Heart left ventricle (tissue), 13 donors: ENCODE results near the gene TOMM6.

ENCODE experiments used
- POLR2A ChIP-seq, 2 donors: fragments of 450-650 bp; IDR thresholded peaks; one replicate each; pipeline ENCODE4 v1.6.1; 2017; ENCODE audit warnings: antibody characterized with exemption in 2 of 2, mild to moderate bottlenecking in 2 of 2, moderate library complexity in 2 of 2
- TF ChIP-seq, protein P1 (sequence below), 12 donors: fragments of 200-600 bp; sonication (generic) in 4 of 12; IDR thresholded peaks; one replicate each; pipeline versions ENCODE4 v1.5.0 to v1.8.0; 2018 to 2022; ENCODE audit warnings: antibody characterized with exemption in 12 of 12, mild to moderate bottlenecking in 5 of 12
- donor health status: ischemic (EF 13 %, LVEDD 7.1; RV severe dilation, severe dysfunction).
- donor health status: DM: no; HTN: yes; CAD: no.
- donor health status: DM: no; HTN: no; CAD: no.
- donor health status: ischemic (EF 25% LVEDD 6.9; RV normal size, moderate dysfunction).
- donor health status: ischemic (EF 25% LVEDD 5.7; RV mildly dilated, moderate dysfunction).
- donor health status: ischemic (EF 35%, LVEDD 5.7; RV mildly dilated, moderate dysfunction).
- donor health status: nonischemic (EF 11% LVEDD 7.7; RV severe dilation, severe dysfunction).
- donor health status: DM: yes; HTN: yes; CAD: no.
- donor health status: PGD.
- donor health status: ischemic (EF 29% LVEDD 5.4; RV normal size, mild dysfunction).
- donor health status: nonischemic (EF 23%, LVEDD 6.1; RV moderate dilation, normal function).

DNA sequence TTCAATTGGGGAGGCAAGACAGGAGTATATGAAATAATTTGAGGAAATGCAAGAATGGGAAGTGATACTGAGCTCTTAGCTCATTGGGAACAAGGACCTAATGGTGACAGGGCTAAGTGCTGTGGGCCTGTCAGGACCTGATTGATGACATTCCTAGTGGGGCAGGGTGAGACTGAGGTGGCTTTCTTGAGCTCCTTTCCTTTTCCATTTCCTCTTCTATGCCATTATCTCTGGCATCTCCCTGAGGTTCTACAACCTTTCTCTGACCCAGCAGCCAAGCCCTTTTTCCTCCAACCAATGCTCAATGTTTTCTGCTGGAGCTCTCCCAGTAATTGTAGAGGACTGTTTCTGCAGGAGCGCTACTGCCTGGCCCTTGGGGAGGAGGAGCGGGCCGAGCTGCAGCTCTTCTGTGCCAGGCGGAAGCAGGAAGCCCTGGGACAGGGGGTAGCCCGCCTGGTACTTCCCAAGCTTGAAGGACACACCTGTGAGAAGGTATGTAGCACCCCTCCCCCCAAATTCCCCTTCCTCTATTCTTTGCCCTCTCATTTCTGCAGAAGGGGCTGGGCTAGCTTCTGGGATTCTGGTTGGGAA is 2.8 kb upstream of the TOMM6 start:
- TF ChIP-seq, protein P1, sequence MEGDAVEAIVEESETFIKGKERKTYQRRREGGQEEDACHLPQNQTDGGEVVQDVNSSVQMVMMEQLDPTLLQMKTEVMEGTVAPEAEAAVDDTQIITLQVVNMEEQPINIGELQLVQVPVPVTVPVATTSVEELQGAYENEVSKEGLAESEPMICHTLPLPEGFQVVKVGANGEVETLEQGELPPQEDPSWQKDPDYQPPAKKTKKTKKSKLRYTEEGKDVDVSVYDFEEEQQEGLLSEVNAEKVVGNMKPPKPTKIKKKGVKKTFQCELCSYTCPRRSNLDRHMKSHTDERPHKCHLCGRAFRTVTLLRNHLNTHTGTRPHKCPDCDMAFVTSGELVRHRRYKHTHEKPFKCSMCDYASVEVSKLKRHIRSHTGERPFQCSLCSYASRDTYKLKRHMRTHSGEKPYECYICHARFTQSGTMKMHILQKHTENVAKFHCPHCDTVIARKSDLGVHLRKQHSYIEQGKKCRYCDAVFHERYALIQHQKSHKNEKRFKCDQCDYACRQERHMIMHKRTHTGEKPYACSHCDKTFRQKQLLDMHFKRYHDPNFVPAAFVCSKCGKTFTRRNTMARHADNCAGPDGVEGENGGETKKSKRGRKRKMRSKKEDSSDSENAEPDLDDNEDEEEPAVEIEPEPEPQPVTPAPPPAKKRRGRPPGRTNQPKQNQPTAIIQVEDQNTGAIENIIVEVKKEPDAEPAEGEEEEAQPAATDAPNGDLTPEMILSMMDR (IDR thresholded peaks at IDR 0.05): no peak
- TF ChIP-seq POLR2A (IDR thresholded peaks at IDR 0.05): no peak
